ENCODE measurements around the gene SDHAF3.
"Not testable (repeated sequence)": the region's sequence is repeated elsewhere in the genome, so short reads cannot be mapped to it uniquely, and the experiment has no call there.

The SDHAF3 gene

GRCh38 chr7:97117372-97118188, at the start of gene SDHAF3:
TSS of gene SDHAF3 (plus strand) at chr7:97117698. CDS start at chr7:97117724, 26 bp downstream.
- peak; percentile 97 for DNase-seq

GRCh38 chr7:97072025-97072424, 45.5 kb upstream of the SDHAF3 start:
- DNase-seq, result not testable (repeated sequence)

DNA sequence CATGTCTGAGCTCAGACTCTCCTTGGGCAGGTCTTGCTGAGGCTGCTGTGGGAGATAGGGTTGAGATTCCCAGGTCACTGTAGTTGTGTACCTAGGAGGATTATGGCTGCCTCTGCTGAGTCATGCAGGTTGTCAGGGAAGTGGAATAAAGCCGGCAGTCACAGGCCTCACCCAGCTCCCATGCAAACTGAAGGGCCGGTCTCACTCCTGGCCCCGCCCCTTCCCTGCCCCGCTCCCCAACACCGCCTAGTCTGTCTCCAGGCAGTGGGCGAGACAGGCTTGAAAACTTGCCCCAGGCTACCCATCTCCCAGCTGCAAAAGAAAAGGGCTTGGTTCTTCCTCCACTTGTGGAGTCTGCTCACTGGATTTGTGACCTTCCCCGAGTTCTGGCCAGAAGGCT, 41.6 kb upstream of the SDHAF3 start:
- DNase-seq, result no peak

GRCh38 chr7:97078023-97078969, 39.2 kb upstream of the SDHAF3 start:
- no peak for DNase-seq

DNA sequence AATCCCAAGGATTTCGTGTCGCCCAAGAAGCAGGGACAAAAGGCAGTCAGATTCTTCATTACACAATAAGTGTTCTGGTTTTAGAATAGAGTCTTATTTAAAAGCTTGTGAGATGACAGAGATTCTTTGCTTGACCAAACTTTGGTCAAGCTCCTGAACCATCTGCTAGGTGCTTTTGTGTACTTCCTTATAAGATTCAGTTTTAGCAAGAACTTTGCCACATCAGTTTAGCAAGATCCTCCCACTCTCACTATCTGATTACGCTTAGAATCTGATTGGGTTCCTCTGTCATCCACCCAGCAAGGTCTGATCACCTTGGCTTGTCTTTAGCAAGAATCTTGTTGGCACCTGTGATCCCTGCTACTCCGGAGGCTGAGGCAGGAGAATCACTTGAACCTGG, 38.2 kb upstream of the SDHAF3 start:
- no peak for DNase-seq

DNA sequence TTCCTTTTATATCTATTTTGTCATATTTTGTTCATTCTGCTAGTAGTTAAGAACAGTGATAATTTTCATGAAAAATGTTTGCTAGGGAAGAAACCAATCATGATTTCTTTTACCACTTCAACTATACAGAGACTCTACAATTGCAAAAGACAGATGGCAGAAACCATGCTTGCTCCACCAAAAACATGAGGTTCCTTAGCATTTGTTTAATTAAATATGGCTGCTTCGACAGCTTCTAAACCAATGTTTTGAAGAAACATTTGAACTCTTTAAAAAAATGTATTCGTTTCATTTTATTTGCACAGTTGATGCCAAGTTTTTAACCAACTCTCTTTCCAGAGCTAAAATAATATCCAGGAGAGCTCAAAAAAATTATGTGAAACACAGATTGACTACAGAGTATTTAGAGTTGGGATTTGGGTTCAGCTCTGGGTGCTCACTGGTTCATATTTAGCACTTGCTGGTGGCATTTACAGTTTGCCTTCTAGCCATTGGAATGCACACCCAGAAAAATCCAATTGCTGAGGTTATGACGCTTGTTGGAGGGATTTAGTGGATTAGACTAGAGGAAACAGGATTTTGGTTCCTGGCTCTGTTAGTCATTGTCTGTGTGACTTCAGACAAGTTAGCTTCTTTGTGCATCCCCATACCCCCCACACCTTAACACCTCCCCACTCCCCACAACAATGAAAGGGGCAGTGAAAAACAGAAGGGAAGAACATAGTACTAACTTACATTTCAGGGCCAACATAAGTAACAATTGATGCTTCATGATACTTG, 35.8 kb upstream of the SDHAF3 start:
- no peak for DNase-seq

- no peak for DNase-seq
Observed at GRCh38 chr7:97088364-97088763, 29.1 kb upstream of the SDHAF3 start.

- no peak for DNase-seq
Observed at GRCh38 chr7:97089771-97090170, 27.7 kb upstream of the SDHAF3 start.

- DNase-seq, result no peak
Observed at GRCh38 chr7:97090761-97091353, 26.6 kb upstream of the SDHAF3 start.

DNA sequence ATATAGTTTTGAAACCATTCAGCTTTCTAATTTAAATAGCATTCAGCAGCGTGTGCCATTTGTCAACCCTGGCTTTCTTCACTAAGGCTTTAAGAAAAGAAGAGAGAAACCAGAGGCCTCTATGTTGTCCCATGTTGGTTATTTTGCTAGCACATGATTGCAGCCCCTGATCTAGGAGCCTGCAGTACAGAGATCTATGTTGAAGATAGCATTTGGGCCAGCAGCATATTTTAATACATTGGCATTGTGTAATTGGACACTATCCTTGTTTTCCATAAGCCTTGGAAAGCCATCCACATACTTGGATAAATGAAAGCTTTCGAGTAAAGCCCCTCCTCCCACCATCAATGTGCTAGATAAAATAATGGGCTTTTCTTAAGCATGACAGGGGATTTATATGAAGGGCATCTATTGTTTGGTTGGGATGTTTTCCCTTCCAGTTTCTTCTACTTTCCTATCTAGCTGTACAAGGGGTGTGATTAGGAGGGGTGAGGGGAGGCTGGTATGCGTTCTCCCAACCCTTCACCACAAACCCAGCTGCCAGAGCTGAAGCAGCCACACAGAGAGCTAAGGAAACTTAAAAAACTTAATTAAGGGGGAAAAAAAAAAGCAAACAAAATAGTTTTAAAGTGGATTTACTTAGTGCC, 23.1 kb upstream of the SDHAF3 start:
- no peak for DNase-seq

- no peak for DNase-seq
Observed at GRCh38 chr7:97096037-97096436, 21.5 kb upstream of the SDHAF3 start.

DNA sequence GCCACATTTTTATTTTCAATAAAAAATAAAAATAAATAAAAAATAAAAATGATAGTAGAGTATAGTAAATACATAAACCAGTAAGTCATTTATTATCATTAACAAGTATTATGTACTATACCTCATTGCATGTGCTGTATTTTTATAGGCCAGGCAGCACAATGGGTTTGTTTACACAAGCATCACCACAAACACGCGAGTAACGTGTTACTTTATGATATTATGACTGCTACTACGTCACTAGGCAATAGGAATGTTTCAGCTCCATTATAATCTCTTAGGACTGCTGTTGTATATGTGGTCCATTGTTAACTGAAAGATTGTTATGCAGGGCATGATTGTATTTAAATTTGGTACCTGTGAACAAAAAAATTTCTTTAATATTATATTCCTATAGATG, 20.8 kb upstream of the SDHAF3 start:
- DNase-seq, result no peak

DNA sequence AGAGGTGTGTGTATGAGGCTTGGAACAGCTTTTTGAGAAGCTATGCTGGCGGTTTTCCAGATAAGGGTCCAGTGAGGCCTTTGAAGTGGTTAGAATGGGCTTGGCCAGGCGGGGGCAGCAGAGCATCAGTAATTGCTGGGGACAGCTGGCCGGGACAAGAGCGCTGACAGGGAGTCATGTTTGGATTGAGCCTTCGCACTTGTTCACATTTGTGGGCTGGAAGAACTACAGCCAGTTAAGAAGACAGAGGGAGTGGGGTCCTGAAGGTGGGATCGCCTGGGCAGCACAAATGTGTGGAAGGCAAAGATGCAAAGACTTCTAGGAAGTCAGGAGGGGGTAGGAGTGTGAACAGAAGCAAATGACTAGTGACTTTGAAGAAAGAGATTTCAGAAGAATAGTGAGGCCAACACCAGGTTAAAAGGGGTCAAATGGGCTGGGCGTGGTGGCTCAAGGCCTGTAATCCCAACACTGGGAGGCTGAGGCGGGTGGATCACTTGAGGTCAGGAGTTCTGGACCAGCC, 12.7 kb upstream of the SDHAF3 start:
- peak; percentile 3 for DNase-seq

- DNase-seq, result no peak
Observed at GRCh38 chr7:97107192-97107800, 10.2 kb upstream of the SDHAF3 start.

- DNase-seq, result no peak
Observed at GRCh38 chr7:97116308-97116707, 1.2 kb upstream of the SDHAF3 start.

DNA sequence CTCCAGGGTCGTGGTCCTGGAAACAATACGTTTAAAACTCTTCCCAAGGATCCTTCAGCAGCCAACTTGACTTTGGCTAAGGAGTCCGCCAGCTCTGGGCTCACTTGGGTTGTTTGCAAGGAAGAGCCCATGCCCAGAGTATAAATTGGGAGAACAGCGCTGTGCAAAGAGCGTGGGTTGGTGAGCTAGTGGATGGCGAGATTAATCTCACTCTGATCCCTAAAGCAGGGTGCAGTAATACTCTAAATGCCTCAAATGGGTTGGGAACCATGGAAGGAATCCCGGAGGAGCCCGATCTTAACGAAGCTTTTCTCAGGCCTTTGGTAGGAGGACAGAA, 495 bp upstream of the SDHAF3 start:
- DNase-seq, result no peak

- DNase-seq, result no peak
Observed at GRCh38 chr7:97118306-97118917, 914 bp downstream of the SDHAF3 start.

- DNase-seq, result no peak
Observed at GRCh38 chr7:97119747-97120146, 2.2 kb downstream of the SDHAF3 start.

- DNase-seq, result no peak
Observed at GRCh38 chr7:97120713-97121457, 3.4 kb downstream of the SDHAF3 start.

DNA sequence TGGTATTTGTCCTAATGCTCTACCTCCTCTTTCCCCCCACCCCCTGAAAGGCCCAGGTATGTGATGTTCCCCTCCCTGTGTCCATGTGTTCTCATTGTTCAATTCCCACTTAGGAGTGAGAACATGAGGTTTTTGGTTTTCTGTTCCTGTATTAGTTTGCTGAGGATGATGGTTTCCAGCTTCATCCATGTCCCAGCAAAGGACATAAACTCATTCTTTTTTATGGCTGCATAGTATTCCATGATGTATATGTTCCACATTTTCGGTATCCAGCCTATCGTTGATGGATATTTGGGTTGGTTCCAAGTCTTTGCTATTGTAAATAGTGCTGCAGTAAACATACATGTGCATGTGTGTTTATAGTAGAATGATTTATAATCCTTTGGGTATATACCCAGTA, 5.6 kb downstream of the SDHAF3 start:
- not testable (repeated sequence) for DNase-seq
